ENCODE measurements around the gene PPP1R9B. TPM values are rescaled to one million over a fixed set of nuclear protein-coding genes. Genes with fewer than 3 reads are reported as not detected.

PPP1R9B gene
- total RNA-seq, 1 donor from 2014 or later = 73.6 TPM

DNA sequence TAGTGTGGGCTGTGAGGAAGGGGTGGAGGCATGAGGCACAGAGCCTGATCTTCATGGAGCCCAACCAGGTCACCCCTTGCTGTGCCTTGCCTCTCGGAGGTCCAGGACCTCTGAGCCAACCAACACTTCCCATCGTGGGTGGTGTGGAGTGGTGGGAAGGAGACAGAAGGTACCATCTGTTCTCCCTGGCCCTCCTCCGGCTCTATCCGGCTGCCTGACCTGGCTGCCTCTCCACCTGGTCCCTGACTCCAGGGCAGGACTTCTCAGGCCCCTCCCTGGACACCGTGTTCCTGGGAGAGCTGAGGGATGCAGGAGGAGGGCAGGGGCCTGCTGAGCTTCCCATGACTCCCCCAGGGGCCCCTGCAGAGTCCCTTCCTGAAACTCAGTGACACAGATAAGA, 51.5 kb downstream of the PPP1R9B start:
- no peak for TF ChIP-seq EZH2 (IDR thresholded peaks at IDR 0.05; ENCODE audit: insufficient read depth, low read length)
- TF ChIP-seq, protein P1, sequence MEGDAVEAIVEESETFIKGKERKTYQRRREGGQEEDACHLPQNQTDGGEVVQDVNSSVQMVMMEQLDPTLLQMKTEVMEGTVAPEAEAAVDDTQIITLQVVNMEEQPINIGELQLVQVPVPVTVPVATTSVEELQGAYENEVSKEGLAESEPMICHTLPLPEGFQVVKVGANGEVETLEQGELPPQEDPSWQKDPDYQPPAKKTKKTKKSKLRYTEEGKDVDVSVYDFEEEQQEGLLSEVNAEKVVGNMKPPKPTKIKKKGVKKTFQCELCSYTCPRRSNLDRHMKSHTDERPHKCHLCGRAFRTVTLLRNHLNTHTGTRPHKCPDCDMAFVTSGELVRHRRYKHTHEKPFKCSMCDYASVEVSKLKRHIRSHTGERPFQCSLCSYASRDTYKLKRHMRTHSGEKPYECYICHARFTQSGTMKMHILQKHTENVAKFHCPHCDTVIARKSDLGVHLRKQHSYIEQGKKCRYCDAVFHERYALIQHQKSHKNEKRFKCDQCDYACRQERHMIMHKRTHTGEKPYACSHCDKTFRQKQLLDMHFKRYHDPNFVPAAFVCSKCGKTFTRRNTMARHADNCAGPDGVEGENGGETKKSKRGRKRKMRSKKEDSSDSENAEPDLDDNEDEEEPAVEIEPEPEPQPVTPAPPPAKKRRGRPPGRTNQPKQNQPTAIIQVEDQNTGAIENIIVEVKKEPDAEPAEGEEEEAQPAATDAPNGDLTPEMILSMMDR (IDR thresholded peaks at IDR 0.05; ENCODE audit: insufficient read depth, low read depth, low read length) = no peak
- Mint-ChIP-seq H3K4me3 (ENCODE audit: unreplicated experiment) (no peak overlapping the region), H3K27ac (ENCODE audit: unreplicated experiment) (no peak overlapping the region), H3K27me3 (ENCODE audit: low read depth, unreplicated experiment) (peaks cover 3% of the 10 kb centered on the region), H3K9me3 (ENCODE audit: unreplicated experiment) (no peaks in the 10 kb centered on the region), H3K36me3 (ENCODE audit: low read depth, unreplicated experiment) (peaks cover 8% of the 10 kb centered on the region), H3K4me1 (ENCODE audit: low read depth, unreplicated experiment) (peaks cover 21% of the 10 kb centered on the region)
- H3K4me3 ChIP-seq (ENCODE audit: insufficient read depth, low read depth, low read length) = no peak overlapping the region
- H3K9me3 ChIP-seq (ENCODE audit: insufficient read depth, low read depth, low read length) = no peaks in the 10 kb centered on the region
- H3K36me3 ChIP-seq (ENCODE audit: insufficient read depth, low read length) = no peaks in the 10 kb centered on the region
- peaks cover 28% of the 10 kb centered on the region for H3K4me1 ChIP-seq (ENCODE audit: insufficient read depth, low read length)
- peaks cover 36% of the 10 kb centered on the region for H4K20me1 ChIP-seq (ENCODE audit: insufficient read depth, low read length)
- H3K27me3 ChIP-seq (ENCODE audit: insufficient read depth, low read length) = no peaks in the 10 kb centered on the region
- no peak overlapping the region for H2AFZ ChIP-seq (ENCODE audit: low read depth, low read length)
- no peak for DNase-seq (ENCODE audit: low read depth)
- no peak for FAIRE-seq
- H3K4me2 ChIP-seq (ENCODE audit: low read length) = no peak overlapping the region
- H3K9ac ChIP-seq (ENCODE audit: low read length) = no peak overlapping the region
- no peak overlapping the region for H3K27ac ChIP-seq (ENCODE audit: low read depth, low read length)
- H3K79me2 ChIP-seq (ENCODE audit: insufficient read depth, low read length) = peaks cover 5% of the 10 kb centered on the region

DNA sequence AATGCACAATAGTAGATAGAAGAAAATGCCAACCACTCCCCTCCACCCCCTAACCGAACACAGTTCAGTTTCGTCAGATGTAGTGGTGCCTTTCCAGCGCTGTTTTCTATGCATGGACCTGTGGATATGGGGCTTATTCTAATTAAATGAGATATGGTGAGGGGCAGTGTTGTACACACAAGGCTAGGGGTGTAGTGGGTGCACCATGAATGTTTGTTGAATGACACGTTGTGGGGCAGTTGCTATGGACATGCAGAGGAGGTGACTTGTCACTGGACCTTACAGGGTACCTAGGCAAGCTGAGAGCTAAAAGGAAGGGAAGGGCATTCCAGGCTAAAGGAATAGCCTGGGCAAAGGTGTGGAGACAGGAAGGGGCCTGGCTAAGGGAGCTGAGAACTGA, 51.9 kb downstream of the PPP1R9B start:
- Histone ChIP-seq H3K9me3 (ENCODE audit: insufficient read depth, low read depth, low read length) (no peaks in the 10 kb centered on the region), H3K27ac (ENCODE audit: low read depth, low read length) (no peak overlapping the region), H3K9ac (ENCODE audit: low read length) (no peak overlapping the region), H3K36me3 (ENCODE audit: insufficient read depth, low read length) (no peaks in the 10 kb centered on the region), H3K4me3 (ENCODE audit: insufficient read depth, low read depth, low read length) (no peak overlapping the region), H3K27me3 (ENCODE audit: insufficient read depth, low read length) (no peaks in the 10 kb centered on the region), H3K79me2 (ENCODE audit: insufficient read depth, low read length) (peaks cover 5% of the 10 kb centered on the region), H3K4me2 (ENCODE audit: low read length) (no peak overlapping the region), H4K20me1 (ENCODE audit: insufficient read depth, low read length) (peaks cover 33% of the 10 kb centered on the region), H2AFZ (ENCODE audit: low read depth, low read length) (no peak overlapping the region), H3K4me1 (ENCODE audit: insufficient read depth, low read length) (peaks cover 29% of the 10 kb centered on the region)
- FAIRE-seq (no peak), DNase-seq (ENCODE audit: low read depth) (no peak)
- TF ChIP-seq EZH2 (IDR thresholded peaks at IDR 0.05; ENCODE audit: insufficient read depth, low read length) = no peak
- TF ChIP-seq, protein P1 (IDR thresholded peaks at IDR 0.05; ENCODE audit: insufficient read depth, low read depth, low read length) = no peak
- Mint-ChIP-seq H3K36me3 (ENCODE audit: low read depth, unreplicated experiment) (peaks cover 8% of the 10 kb centered on the region), H3K4me1 (ENCODE audit: low read depth, unreplicated experiment) (peaks cover 21% of the 10 kb centered on the region), H3K9me3 (ENCODE audit: unreplicated experiment) (no peaks in the 10 kb centered on the region), H3K27ac (ENCODE audit: unreplicated experiment) (no peak overlapping the region), H3K27me3 (ENCODE audit: low read depth, unreplicated experiment) (peaks cover 3% of the 10 kb centered on the region), H3K4me3 (ENCODE audit: unreplicated experiment) (peak overlapping the region; percentile 56)

DNA sequence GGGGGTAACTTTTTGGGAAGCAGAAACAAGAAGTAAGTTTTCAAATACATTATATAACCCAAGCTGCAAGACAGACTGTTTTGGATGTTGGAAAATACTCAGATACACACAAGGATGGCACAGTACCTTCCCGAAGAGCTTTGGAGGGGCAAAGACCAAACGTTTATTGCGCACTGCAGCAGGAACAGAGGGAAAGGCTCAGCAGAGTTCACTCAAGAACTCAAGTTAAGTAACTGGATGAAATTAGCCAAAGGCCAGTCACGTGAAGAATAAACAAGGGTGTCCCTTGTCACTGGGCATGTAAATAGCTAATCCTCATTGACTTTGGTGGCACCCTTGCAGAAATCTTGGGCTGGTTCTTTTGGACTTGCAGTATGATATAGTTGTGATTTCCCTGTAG, 52.6 kb downstream of the PPP1R9B start:
- Histone ChIP-seq H3K9ac (ENCODE audit: low read length) (no peak overlapping the region), H3K9me3 (ENCODE audit: insufficient read depth, low read depth, low read length) (no peaks in the 10 kb centered on the region), H3K27me3 (ENCODE audit: insufficient read depth, low read length) (no peaks in the 10 kb centered on the region), H2AFZ (ENCODE audit: low read depth, low read length) (no peak overlapping the region), H3K4me3 (ENCODE audit: insufficient read depth, low read depth, low read length) (no peak overlapping the region), H3K36me3 (ENCODE audit: insufficient read depth, low read length) (no peaks in the 10 kb centered on the region), H3K4me1 (ENCODE audit: insufficient read depth, low read length) (peaks cover 29% of the 10 kb centered on the region), H3K4me2 (ENCODE audit: low read length) (no peak overlapping the region), H3K79me2 (ENCODE audit: insufficient read depth, low read length) (peaks cover 5% of the 10 kb centered on the region), H3K27ac (ENCODE audit: low read depth, low read length) (no peak overlapping the region), H4K20me1 (ENCODE audit: insufficient read depth, low read length) (peaks cover 28% of the 10 kb centered on the region)
- Mint-ChIP-seq H3K4me1 (ENCODE audit: low read depth, unreplicated experiment) (peaks cover 21% of the 10 kb centered on the region), H3K36me3 (ENCODE audit: low read depth, unreplicated experiment) (peaks cover 8% of the 10 kb centered on the region), H3K27ac (ENCODE audit: unreplicated experiment) (no peak overlapping the region), H3K4me3 (ENCODE audit: unreplicated experiment) (no peak overlapping the region), H3K9me3 (ENCODE audit: unreplicated experiment) (no peaks in the 10 kb centered on the region), H3K27me3 (ENCODE audit: low read depth, unreplicated experiment) (peaks cover 2% of the 10 kb centered on the region)
- TF ChIP-seq EZH2 (IDR thresholded peaks at IDR 0.05; ENCODE audit: insufficient read depth, low read length) = no peak
- TF ChIP-seq, protein P1 (IDR thresholded peaks at IDR 0.05; ENCODE audit: insufficient read depth, low read depth, low read length) = no peak
- FAIRE-seq (no peak), DNase-seq (ENCODE audit: low read depth) (no peak)

Data from astrocyte (in vitro differentiated cells and primary cell).